SW480 (cell line): ENCODE measurements around the gene ADGRL1.
"Not testable (repeated sequence)": the region's sequence is repeated elsewhere in the genome, so short reads cannot be mapped to it uniquely, and the experiment has no call there.

Experiments
- DNase-seq: peaks from one replicate; pipeline ENCODE4 v3.0.0-alpha.2; 2016; ENCODE audit warnings: low spot score

Gene ADGRL1

DNA sequence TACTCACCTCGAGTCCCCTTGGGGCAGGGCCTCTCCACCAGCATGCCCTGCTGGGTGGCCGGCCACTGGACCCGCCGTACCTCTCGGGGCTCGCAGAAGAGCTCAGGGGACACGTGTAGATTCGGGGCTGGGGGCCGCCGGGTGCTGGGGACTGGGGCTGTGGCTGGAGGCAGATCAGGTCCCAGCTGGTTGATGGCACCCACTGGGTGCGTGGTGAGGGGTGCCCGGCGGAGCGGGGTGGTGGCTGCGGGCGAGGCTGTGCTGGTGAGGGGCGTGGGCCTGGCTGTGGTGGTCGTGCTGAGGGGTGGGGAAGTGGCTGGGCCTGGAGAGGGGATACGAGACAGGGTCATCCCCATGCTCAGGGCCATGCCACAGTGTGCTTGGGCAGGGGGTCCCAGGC lies 44.7 kb downstream of the ADGRL1 start:
- no peak for DNase-seq

DNA sequence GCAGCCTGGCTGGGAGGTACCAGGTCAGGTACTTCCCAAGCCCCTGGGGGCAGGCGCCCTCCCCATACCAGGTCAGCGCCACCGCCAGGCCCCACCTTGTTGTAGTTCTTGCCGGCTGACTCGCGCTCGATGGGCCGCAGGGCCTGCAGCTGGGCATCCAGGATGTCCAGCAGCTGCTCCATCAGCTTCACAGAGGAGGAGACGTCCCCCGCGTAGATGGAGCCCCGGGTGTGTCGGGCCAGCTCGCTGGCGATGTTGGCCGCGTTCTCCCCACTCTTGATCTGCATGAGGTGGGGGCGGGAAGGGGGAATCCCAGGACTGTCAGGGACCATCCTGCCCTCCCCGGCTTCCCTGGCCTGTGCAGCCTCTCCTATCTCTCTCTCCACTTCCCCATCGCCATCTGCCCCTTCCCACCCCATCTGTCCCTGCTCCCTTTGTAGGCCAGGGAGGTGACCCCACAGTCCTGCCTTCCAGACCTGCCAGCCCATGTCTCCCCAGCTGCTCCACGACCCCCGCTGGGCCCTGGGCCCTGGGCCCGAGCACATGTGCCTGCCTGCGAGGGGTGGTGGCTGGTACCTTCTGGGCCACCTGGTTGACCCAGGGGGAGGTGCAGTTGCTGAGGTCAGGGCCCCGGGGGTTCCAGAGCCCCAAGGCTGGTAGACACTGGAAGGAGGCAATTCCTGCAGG lies 45.8 kb downstream of the ADGRL1 start:
- DNase-seq: no peak

GRCh38 chr19:14159059-14159458 lies 46.9 kb downstream of the ADGRL1 start:
- no peak for DNase-seq

- DNase-seq: no peak
Measured at GRCh38 chr19:14158276-14159023, 47.5 kb downstream of the ADGRL1 start.

DNA sequence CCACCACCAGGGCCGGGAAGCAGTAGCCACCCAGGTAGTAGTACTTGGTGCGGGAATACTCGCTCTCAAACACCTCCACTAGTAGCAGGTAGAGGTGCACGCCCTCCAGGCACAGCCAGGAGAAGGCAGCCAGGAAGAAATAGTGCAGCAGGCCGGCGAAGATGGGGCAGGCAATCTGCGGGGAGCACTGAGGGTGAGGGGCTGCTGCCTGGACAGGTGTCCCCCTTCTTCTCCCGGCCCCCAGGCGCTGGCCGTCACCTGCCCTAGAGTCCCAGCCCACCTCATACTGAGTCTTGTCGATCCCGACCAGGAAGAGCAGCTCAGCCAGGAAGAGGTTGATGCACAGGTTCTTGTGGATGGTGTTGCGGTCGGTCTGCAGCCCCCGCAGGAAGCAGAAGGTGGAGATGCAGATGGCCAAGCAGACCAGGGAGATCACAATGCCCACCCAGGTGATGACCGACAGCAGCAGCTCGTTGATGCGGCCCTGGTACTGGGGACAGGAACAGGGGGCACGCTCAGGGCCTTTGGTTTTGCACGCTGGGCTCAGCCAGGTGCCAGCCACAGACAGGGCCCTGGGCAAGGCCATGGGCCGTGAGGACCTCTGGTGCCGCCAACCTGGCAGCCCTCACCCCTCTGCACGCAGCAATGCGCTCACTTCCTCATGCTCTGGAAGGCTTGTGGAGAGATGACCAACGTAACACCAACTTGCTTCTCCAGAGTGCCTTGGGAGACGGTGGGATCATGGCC lies 48.8 kb downstream of the ADGRL1 start:
- DNase-seq: no peak

GRCh38 chr19:14156122-14156521 lies 49.8 kb downstream of the ADGRL1 start:
- DNase-seq: no peak

- DNase-seq: no peak
Measured at GRCh38 chr19:14155371-14155770, 50.6 kb downstream of the ADGRL1 start.

DNA sequence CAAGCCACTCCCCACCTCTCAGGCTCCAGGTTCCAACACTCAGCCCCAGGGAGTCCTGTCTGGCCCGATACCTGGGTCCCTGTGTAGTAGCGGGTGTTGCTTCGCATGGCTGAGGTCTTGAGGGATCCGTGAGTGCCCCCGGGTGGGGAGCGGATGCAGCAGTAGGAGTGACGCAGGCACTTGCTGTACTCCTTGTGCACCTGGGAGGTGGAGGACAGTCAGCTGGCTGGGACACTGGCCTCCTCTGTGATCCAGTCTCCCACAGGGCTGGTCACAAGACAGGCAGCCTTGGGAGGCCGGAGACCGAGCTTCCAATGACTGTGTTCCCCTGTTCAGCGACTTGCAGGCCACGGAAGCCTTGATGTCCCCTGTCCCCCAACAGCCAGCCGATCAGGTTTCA lies 53.3 kb downstream of the ADGRL1 start:
- no peak for DNase-seq

- no peak for DNase-seq
Measured at GRCh38 chr19:14150770-14151661, 55.0 kb downstream of the ADGRL1 start.

GRCh38 chr19:14150041-14150769 lies 55.8 kb downstream of the ADGRL1 start:
- no peak for DNase-seq

GRCh38 chr19:14149509-14149994 lies 56.4 kb downstream of the ADGRL1 start:
- no peak for DNase-seq

DNA sequence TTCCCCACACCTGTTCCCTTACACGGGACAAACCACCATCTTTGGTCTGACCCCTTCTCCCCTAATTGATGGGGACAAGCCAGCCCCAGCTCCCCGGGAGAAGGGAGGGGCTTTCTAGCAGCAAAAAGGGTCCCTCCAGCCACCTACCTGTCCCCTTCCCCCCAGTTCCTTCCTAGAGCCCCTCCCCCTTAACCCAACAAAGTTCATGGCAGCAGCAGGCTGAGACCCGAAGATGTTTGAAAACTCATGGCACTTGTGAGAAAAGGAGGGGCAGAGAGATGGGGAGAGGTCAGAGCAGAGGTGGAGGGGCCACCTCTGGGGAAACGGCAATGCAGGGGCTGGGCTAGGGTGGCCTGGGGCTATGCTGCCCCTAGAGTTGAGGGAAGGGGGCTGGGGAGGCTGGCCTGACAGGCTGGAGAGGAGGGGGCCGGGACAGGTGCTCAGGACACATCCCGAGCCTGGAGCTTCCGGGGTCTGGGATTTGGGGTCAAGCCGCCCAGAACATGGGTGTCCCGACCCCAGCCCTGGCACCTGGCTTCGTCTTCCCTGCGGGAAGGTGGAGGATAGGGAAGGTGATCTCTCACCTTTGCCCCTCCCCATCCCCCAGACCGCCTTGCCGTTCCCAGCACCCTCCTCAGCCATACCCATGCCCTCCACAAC lies 57.1 kb downstream of the ADGRL1 start:
- no peak for DNase-seq

DNA sequence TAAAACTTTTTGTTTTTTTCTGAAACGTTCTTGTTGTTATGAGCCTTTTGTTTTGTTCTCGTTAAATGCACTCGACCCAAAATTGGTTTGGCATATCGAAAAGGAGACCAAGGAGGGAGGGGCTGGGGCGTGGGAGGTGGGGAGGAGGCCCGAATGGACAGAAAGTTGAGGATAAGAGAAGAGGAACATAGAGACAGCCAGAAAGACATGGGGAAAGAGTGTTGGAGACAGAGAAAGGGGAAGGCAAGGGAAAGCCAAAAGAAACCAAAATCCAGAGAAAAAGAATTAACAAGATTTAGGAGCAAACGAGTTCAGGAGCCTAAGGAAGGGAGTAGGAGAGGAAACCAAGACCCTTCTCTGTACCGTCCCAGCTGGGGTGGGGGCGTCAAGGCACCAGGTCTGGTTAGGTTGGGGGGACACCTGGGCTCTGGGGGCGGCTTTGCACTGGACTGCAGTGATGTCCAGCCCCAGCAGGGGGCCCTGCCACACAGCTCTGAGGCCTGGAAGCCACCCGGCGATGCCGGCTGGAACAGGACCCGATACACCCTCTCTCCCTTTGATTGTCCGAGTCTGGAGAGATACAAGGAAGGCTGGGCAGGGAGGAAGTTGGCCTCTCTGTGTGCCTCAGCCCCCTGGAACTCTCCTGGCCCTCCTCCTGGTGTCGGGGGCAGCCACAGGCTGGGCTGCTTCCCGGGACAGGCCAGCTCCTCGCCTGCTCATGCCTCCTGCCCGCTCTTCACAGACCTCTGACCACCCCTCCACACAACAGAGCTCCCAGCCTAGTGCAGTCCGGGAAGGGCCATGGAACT lies 58.0 kb downstream of the ADGRL1 start:
- peak; percentile 56 for DNase-seq

GRCh38 chr19:14146789-14147216 lies 59.2 kb downstream of the ADGRL1 start:
- peak; percentile 51 for DNase-seq

- not testable (repeated sequence) for DNase-seq
Measured at GRCh38 chr19:14146169-14146568, 59.8 kb downstream of the ADGRL1 start.

DNA sequence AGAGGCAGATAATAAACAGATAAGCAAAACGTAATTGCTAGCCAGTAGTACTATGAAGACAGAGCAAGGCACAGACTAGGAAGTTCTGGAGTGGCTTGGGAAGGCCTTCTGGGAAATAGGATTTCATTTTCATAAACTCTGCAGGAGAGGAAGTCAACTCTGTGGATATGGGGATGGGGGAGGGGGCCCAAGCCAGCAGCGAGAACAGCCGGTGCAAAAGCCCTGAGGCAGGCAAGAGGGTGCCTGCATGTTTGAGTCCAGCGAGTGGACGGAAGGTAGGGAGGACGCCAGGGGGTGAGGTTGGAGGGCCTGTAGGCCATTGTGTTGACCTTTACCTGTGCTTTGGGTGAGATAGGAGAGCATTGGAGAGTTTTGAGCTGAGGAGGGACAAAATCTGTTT lies 60.6 kb downstream of the ADGRL1 start:
- DNase-seq: no peak

GRCh38 chr19:14142262-14143190 lies 63.4 kb downstream of the ADGRL1 start:
- DNase-seq: no peak

DNA sequence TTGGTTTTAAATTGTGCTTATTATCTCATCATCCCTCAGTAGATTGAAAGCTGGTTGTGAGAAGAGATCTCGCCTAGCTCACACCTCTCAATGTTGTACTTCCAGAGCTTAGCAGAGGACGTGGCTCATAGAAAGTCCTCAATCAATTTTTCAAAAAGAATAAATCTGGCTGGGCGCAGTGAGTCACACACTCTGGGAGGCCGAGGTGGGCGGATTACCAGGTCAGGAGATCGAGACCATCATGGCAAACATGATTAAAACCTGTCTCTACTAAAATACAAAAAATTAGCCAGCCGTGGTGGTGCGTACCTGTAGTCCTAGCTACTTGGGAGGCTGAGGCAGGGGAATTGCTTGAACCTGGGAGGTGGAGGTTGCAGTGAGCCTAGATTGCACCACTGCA lies 64.9 kb downstream of the ADGRL1 start:
- no peak for DNase-seq

DNA sequence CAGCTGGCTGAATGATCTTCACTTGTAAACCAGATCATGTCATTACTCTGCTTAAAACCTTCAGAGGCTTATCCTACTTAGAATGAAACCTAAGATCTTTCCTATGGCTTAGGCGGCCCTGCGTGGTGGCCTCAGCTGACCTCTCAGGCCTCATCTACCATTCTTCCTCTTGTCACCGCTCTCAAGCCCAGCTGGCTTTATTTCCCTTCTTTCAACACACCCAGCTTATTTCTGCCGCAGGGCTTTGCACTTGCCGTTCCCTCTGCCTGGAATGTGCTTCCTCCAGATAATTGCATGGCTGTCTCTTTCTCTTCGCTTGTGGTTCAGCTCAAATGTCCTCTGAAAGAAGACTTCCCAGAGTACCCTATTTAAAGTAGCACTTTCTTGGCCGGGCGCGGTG lies 66.0 kb downstream of the ADGRL1 start:
- no peak for DNase-seq
